SKM-1 treated with dmso at 0.1 percent for 144 hours (cell line): ENCODE results near the gene PANK4.
"Not testable (repeated sequence)": the region's sequence is repeated elsewhere in the genome, so short reads cannot be mapped to it uniquely, and the experiment has no call there.

Source experiments
- DNase-seq: peaks from one replicate; lab custom pipeline; 2025; ENCODE audit not compliant: unreplicated experiment; lab: John Stamatoyannopoulos, UW

The PANK4 gene

GRCh38 chr1:2559509-2560298 is 33.3 kb upstream of the PANK4 start:
- no peak for DNase-seq

GRCh38 chr1:2558861-2559260 is 32.5 kb upstream of the PANK4 start:
- no peak for DNase-seq

GRCh38 chr1:2558420-2558819 is 32.0 kb upstream of the PANK4 start:
- DNase-seq, result no peak

GRCh38 chr1:2557482-2558400 is 31.3 kb upstream of the PANK4 start:
- no peak for DNase-seq

GRCh38 chr1:2556678-2557481 is 30.5 kb upstream of the PANK4 start:
- no peak for DNase-seq

- no peak for DNase-seq
Observed at GRCh38 chr1:2556277-2556677, 29.9 kb upstream of the PANK4 start, which contains the start of gene TNFRSF14. TSS of gene TNFRSF14 (plus strand) at chr1:2556371. CDS start at chr1:2556665, 294 bp downstream.

- DNase-seq, result peak; percentile 60
Observed at GRCh38 chr1:2555634-2556276, 29.4 kb upstream of the PANK4 start.

- DNase-seq, result no peak
Observed at GRCh38 chr1:2554621-2555387, 28.4 kb upstream of the PANK4 start.

- no peak for DNase-seq
Observed at GRCh38 chr1:2553871-2554620, 27.6 kb upstream of the PANK4 start.

- not testable (repeated sequence) for DNase-seq
Observed at GRCh38 chr1:2553076-2553475, 26.7 kb upstream of the PANK4 start.

- no peak for DNase-seq
Observed at GRCh38 chr1:2552189-2552588, 25.8 kb upstream of the PANK4 start.

GRCh38 chr1:2551544-2551943 is 25.1 kb upstream of the PANK4 start:
- not testable (repeated sequence) for DNase-seq

- not testable (repeated sequence) for DNase-seq
Observed at GRCh38 chr1:2550309-2550861, 24.0 kb upstream of the PANK4 start.

GRCh38 chr1:2549367-2550029 is 23.1 kb upstream of the PANK4 start:
- DNase-seq, result not testable (repeated sequence)

- peak; percentile 49 for DNase-seq
Observed at GRCh38 chr1:2548068-2548589, 21.7 kb upstream of the PANK4 start.

- no peak for DNase-seq
Observed at GRCh38 chr1:2547210-2548067, 21.0 kb upstream of the PANK4 start.
